ENCODE results near the gene NR3C1. TPM values are rescaled to one million over a fixed set of nuclear protein-coding genes. Genes with fewer than 3 reads are reported as not detected.

Gene NR3C1
- total RNA-seq, 6 experiments from 2014 or later: 27.3 to 60.1 (median 47.2) TPM

DNA sequence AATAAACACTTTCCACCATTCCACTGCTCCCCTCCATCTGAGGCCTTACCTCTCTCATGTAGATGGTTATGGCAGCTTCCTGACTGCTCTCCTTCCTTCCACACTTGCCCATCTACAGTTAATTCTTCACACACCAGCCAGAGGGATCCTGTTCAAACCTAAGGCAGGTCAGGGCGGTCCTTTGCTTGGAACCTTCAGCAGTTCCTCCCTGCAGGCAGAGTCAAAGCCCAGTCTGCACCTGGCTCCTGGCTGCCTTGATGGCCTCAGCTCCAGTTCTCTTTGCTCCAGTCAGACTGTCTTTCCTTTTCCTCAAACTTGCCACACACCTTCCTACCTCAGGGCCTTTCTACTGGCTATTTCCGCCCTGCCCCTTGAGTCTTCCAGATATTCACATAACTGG, 30.2 kb upstream of the NR3C1 start:
- H3K27ac ChIP-seq: peak overlapping the region; percentile 46 to 94 (median 76)
- peak; percentile 24 to 60 (median 36) for ATAC-seq

DNA sequence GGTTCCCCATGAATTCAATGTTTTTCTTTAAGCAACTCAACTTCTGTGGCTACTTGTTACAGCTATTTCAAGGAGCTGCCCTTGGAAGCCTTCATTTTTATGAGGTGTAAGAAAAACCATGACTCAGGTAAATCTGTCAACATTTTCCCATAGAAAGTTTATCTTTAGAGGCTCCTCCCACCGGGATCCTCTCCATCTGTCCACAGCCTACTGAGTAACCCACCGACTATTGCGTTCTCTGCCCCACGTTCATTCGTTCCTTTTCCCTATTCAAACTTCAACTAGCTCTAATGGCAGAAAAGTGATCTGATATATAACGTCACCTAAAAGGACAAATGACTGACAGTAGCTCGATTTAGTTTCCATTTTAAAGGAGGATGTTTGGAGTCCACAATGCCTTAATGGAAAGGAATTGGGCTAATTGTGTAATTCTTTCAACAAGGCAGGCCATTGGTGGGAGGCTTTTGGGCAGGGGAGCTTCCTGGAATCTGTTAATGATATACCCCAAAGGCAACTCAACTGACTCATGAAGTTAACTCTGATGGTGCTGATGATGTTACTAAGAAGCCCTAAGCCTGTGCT, 29.3 kb upstream of the NR3C1 start:
- WGBS (ENCODE audit: insufficient coverage, low coverage, low lambda C conversion rate, missing lambda C conversion rate): 32% methylated on average over 7 of the region's 7 CpGs
- H3K27me3 ChIP-seq: no peaks in the 10 kb centered on the region
- peak overlapping the region; percentile 16 to 94 (median 58) for H3K27ac ChIP-seq
- no peaks in the 10 kb centered on the region for H3K9me3 ChIP-seq
- H3K36me3 ChIP-seq: no peaks in the 10 kb centered on the region
- DNase-seq (peak in 2 of 3 donors; percentile 38 to 70), ATAC-seq (peak; percentile 60 to 88 (median 78))
- peaks cover 0 to 28% (median 7%) of the 10 kb centered on the region in 4 donors for H3K4me1 ChIP-seq
- intact Hi-C loops (cut with DNase I): no loop called here
- peak overlapping the region; percentile 4 to 46 (median 44) for H3K4me3 ChIP-seq
- TF ChIP-seq, protein P1, sequence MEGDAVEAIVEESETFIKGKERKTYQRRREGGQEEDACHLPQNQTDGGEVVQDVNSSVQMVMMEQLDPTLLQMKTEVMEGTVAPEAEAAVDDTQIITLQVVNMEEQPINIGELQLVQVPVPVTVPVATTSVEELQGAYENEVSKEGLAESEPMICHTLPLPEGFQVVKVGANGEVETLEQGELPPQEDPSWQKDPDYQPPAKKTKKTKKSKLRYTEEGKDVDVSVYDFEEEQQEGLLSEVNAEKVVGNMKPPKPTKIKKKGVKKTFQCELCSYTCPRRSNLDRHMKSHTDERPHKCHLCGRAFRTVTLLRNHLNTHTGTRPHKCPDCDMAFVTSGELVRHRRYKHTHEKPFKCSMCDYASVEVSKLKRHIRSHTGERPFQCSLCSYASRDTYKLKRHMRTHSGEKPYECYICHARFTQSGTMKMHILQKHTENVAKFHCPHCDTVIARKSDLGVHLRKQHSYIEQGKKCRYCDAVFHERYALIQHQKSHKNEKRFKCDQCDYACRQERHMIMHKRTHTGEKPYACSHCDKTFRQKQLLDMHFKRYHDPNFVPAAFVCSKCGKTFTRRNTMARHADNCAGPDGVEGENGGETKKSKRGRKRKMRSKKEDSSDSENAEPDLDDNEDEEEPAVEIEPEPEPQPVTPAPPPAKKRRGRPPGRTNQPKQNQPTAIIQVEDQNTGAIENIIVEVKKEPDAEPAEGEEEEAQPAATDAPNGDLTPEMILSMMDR (IDR thresholded peaks at IDR 0.05): no peak
- peak; percentile 29 for TF ChIP-seq POLR2A (IDR thresholded peaks at IDR 0.05)

More for the DNA sequence above, 30.2 kb upstream of the NR3C1 start:
- Histone ChIP-seq H3K4me3 (peak overlapping the region; percentile 17 to 46 (median 41)), H3K9me3 (no peaks in the 10 kb centered on the region), H3K27me3 (no peaks in the 10 kb centered on the region), H3K4me1 (peaks cover 0 to 19% (median 5%) of the 10 kb centered on the region in 4 donors), H3K36me3 (no peaks in the 10 kb centered on the region)
- TF ChIP-seq POLR2A (IDR thresholded peaks at IDR 0.05): no peak
- WGBS (ENCODE audit: insufficient coverage, low coverage, low lambda C conversion rate, missing lambda C conversion rate): 45% methylated on average over 2 of the region's 2 CpGs
- intact Hi-C loops (cut with DNase I): no loop called here
- DNase-seq: peak in 2 of 3 donors; percentile 65 to 69

DNA sequence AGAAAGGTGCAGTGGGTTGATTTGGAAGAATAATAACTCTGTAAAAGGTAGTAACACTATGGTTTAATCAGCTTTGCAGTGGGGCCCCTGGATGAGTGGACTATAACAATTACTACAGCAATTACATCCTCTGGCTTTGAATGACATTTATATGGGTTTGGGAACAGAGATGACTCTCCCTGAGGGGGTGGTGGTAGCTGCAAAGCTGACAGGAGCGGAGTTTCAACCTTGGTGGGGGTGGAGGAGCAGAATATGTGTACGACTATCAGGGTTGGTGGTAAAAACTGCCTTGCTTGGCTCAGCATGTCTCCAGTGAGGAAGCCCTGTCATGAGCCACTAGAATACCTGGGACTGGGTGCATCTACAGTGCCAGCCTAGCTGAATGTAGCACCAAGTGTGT, 28.3 kb upstream of the NR3C1 start:
- Histone ChIP-seq H3K36me3 (no peaks in the 10 kb centered on the region), H3K9me3 (no peaks in the 10 kb centered on the region), H3K4me3 (peak overlapping the region in 1 of 3 donors; percentile 46), H3K27me3 (no peaks in the 10 kb centered on the region), H3K4me1 (peaks cover 0 to 28% (median 7%) of the 10 kb centered on the region in 4 donors), H3K27ac (peak overlapping the region in 2 of 3 donors; percentile 58 to 94)
- no peak for DNase-seq
- 38% methylated on average over 1 of the region's 2 CpGs for WGBS (ENCODE audit: insufficient coverage, low coverage, low lambda C conversion rate, missing lambda C conversion rate)
- ATAC-seq: no peak
- no peak for TF ChIP-seq POLR2A (IDR thresholded peaks at IDR 0.05)
- TF ChIP-seq, protein P1 (IDR thresholded peaks at IDR 0.05): no peak
- intact Hi-C loops (cut with DNase I): no loop called here

DNA sequence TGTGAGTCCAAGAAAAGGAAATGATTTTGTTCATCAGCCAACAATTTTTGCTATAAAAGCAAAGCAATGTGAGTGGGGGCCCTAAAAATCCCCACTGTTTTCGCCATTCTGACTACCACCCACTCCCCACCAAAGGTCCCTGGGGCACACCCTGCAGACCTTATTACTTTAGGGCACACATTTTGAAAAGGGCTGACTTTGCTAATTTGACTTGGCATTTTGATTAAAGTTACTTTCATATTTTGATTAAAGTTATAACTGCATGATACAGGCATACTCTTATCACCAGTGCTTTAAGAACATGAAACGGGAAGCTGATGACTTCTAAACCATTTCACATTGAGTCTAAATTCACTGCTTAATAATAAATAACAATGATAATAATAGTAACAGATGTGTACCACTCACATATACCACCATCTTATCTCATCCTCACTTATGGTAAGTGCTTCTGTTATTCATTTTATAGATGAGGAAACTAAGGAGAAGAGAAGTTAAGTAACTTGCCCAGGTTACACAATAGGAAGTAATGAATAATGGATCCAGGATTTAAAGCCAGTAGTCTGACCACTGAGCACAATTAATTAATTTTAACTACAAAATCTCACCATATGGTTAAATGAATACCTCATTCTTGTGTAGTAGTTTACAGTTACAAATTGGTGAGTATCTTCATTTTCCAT, 25.4 kb upstream of the NR3C1 start:
- Histone ChIP-seq H3K27me3 (no peaks in the 10 kb centered on the region), H3K4me1 (peaks cover 0 to 28% (median 5%) of the 10 kb centered on the region in 4 donors), H3K27ac (peak overlapping the region in 1 of 3 donors; percentile 48), H3K9me3 (no peaks in the 10 kb centered on the region), H3K36me3 (no peaks in the 10 kb centered on the region), H3K4me3 (no peak overlapping the region)
- no peak for ATAC-seq
- no peak for DNase-seq
- intact Hi-C loops (cut with DNase I): no loop called here
- TF ChIP-seq POLR2A (IDR thresholded peaks at IDR 0.05): no peak
- TF ChIP-seq, protein P1 (IDR thresholded peaks at IDR 0.05): no peak
- WGBS (ENCODE audit: insufficient coverage, low coverage, low lambda C conversion rate, missing lambda C conversion rate): 63% methylated on average over 2 of the region's 2 CpGs

DNA sequence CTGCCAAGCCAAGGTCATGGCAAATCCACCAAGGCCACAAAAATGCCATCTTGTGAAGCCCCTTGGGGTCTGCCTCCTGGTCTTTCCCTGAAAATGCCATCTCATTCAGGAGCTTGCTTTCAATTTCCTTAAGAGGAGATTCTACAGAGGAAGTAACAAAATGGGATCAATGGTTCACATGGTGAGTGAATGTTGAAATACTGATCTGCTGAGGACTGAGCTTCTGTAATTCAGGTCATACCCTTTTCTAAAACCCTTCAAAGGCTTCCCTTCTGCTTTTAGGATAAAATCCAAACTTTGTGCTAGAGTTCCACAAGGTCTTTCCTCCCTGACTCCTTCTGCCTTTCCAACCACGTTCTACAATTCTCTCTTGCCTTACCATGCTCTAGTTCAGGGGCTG, 24.7 kb upstream of the NR3C1 start:
- Histone ChIP-seq H3K9me3 (no peaks in the 10 kb centered on the region), H3K36me3 (no peaks in the 10 kb centered on the region), H3K27ac (peak overlapping the region in 1 of 3 donors; percentile 48), H3K4me3 (no peak overlapping the region), H3K27me3 (no peaks in the 10 kb centered on the region), H3K4me1 (peaks cover 0 to 28% (median 5%) of the 10 kb centered on the region in 4 donors)
- DNase-seq (no peak), ATAC-seq (peak in 2 of 4 donors; percentile 40 to 48)
- 25% methylated on average over 1 of the region's 1 CpG for WGBS (ENCODE audit: insufficient coverage, low coverage, low lambda C conversion rate, missing lambda C conversion rate)
- TF ChIP-seq POLR2A (IDR thresholded peaks at IDR 0.05): no peak
- TF ChIP-seq, protein P1 (IDR thresholded peaks at IDR 0.05): no peak
- intact Hi-C loops (cut with DNase I): no loop called here

Measured in right lobe of liver (tissue), 6 donors.